Fibroblast of lung (primary cell): ENCODE results near the gene MAP2K5. TPM values are rescaled to one million over a fixed set of nuclear protein-coding genes. Genes with fewer than 3 reads are reported as not detected.

Experiments
- DNase-seq, 2 donors: peaks; one replicate each; pipeline versions ENCODE4 v3.0.0 to v3.0.0-alpha.2; 2010; ENCODE audit warnings: low read depth in 2 of 2
- H2AFZ ChIP-seq: 2 replicates; pipeline ENCODE4 v1.5.1; 2012; ENCODE audit warnings: low read length, control low read depth, inconsistent platforms
- H3K27ac ChIP-seq: 2 replicates; pipeline ENCODE4 v1.5.1; 2011; ENCODE audit warnings: low read length, control low read depth; ENCODE audit not compliant: insufficient read depth
- H3K27me3 ChIP-seq: 2 replicates; pipeline ENCODE4 v1.5.1; 2011; ENCODE audit warnings: mild to moderate bottlenecking, low read length; ENCODE audit not compliant: control insufficient read depth, insufficient read depth
- H3K36me3 ChIP-seq: 2 replicates; pipeline ENCODE4 v1.5.1; 2011; ENCODE audit warnings: low read length; ENCODE audit not compliant: control insufficient read depth, insufficient read depth
- H3K4me1 ChIP-seq: 2 replicates; pipeline ENCODE4 v1.5.1; 2011; ENCODE audit warnings: low read length; ENCODE audit not compliant: control insufficient read depth, insufficient read depth; ENCODE audit errors: extremely low read depth
- H3K4me2 ChIP-seq: 2 replicates; pipeline ENCODE4 v1.5.1; 2011; ENCODE audit warnings: low read length, control low read depth; ENCODE audit not compliant: insufficient read depth; ENCODE audit errors: extremely low read depth
- H3K4me3 ChIP-seq, 4 experiments: fragments of 200-600 bp in 1 of 4; sonication (generic) in 1 of 4; replicated peaks in 1 of 4; 2 replicates each; pipeline ENCODE4 v1.5.1; 2011 to 2016; ENCODE audit warnings: low read length in 4 of 4, low read depth in 3 of 4, mild to moderate bottlenecking in 3 of 4, control low read depth in 2 of 4, inconsistent platforms in 1 of 4, mixed read lengths in 1 of 4; ENCODE audit not compliant: insufficient read depth in 1 of 4; ENCODE audit errors: control extremely low read depth in 1 of 4
- H3K79me2 ChIP-seq: 2 replicates; pipeline ENCODE4 v1.5.1; 2012; ENCODE audit warnings: mild to moderate bottlenecking, low read length, inconsistent platforms; ENCODE audit not compliant: control insufficient read depth, insufficient read depth
- H3K9ac ChIP-seq: 2 replicates; pipeline ENCODE4 v1.5.1; 2011; ENCODE audit warnings: mild to moderate bottlenecking, low read length, control low read depth; ENCODE audit not compliant: insufficient read depth
- H3K9me3 ChIP-seq: 2 replicates; pipeline ENCODE4 v1.5.1; 2012; ENCODE audit warnings: low read depth, low read length; ENCODE audit not compliant: control insufficient read depth, insufficient read depth
- H4K20me1 ChIP-seq: 2 replicates; pipeline ENCODE4 v1.5.1; 2011; ENCODE audit warnings: low read length; ENCODE audit not compliant: control insufficient read depth, insufficient read depth; ENCODE audit errors: extremely low read depth
- EZH2 ChIP-seq: IDR thresholded peaks from 2 replicates; pipeline ENCODE4 v1.5.1; 2012; ENCODE audit warnings: low read length, control low read depth, mild to moderate bottlenecking; ENCODE audit errors: missing control alignments
- polyA plus RNA-seq, 2 donors: library from polyadenylated mRNA; depleted of rRNA in 1 of 2; stranded (reverse) in 1 of 2; unstranded in 1 of 2; fragments of >200 nt; gene quantifications; 2 replicates each; pipeline ENCODE4 v1.2.1, GENCODE V29; 2011 to 2012; ENCODE audit warnings: missing spikeins in 1 of 2
- total RNA-seq: library from RNA; depleted of rRNA; stranded (reverse); fragments of >200 nt; gene quantifications from 2 replicates; pipeline ENCODE4 v1.2.1, GENCODE V29; 2014
- TF ChIP-seq, protein P1 (sequence below), 2 donors: IDR thresholded peaks in 1 of 2; conservative IDR thresholded peaks in 1 of 2; 1 replicate in 1 of 2; 2 replicates in 1 of 2; pipeline ENCODE4 v1.5.1; 2011 to 2012; ENCODE audit warnings: low read length in 2 of 2, control low read depth in 1 of 2, inconsistent platforms in 1 of 2, low read depth in 1 of 2, mild to moderate bottlenecking in 1 of 2

The MAP2K5 gene
- total and polyA plus RNA-seq, 2 donors (not counting 1 experiment from before 2014, with no cell fraction given), result 5.7 to 10.2 TPM

DNA sequence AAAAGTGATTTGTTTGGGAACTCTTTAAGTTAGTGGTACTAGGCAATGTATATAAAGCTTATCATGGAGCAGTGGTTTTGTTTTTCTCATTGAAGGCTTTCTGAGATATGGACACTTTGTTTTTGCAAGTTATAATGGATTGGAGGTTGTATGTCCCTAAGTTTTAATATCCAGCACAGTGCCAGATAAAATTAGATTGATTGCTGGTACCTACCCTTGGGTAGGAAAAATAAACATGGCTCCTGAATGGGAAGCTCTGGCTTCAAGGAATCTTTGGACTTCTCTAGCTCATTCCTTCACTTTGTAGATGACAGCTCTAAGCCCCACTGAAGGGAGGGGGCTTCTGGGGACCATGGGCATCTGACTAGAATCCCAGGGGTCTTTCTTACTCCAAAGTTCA, 201.1 kb downstream of the MAP2K5 start:
- no peak overlapping the region for H3K9ac ChIP-seq
- H3K27me3 ChIP-seq, result no peaks in the 10 kb centered on the region
- H3K4me1 ChIP-seq, result peaks cover 3% of the 10 kb centered on the region
- H3K4me2 ChIP-seq, result no peak overlapping the region
- H3K9me3 ChIP-seq, result no peaks in the 10 kb centered on the region
- DNase-seq, result no peak
- TF ChIP-seq, protein P1, sequence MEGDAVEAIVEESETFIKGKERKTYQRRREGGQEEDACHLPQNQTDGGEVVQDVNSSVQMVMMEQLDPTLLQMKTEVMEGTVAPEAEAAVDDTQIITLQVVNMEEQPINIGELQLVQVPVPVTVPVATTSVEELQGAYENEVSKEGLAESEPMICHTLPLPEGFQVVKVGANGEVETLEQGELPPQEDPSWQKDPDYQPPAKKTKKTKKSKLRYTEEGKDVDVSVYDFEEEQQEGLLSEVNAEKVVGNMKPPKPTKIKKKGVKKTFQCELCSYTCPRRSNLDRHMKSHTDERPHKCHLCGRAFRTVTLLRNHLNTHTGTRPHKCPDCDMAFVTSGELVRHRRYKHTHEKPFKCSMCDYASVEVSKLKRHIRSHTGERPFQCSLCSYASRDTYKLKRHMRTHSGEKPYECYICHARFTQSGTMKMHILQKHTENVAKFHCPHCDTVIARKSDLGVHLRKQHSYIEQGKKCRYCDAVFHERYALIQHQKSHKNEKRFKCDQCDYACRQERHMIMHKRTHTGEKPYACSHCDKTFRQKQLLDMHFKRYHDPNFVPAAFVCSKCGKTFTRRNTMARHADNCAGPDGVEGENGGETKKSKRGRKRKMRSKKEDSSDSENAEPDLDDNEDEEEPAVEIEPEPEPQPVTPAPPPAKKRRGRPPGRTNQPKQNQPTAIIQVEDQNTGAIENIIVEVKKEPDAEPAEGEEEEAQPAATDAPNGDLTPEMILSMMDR (conservative IDR thresholded peaks at IDR 0.05 in 1 of 2, IDR thresholded peaks at IDR 0.05 in 1 of 2; ENCODE audit: low read depth in 1 of 2, low read length in 2 of 2), result no peak
- TF ChIP-seq EZH2, result no peak
- H3K4me3 ChIP-seq, result no peak overlapping the region
- H3K79me2 ChIP-seq, result no peaks in the 10 kb centered on the region
- no peaks in the 10 kb centered on the region for H4K20me1 ChIP-seq
- no peak overlapping the region for H2AFZ ChIP-seq
- H3K27ac ChIP-seq, result no peak overlapping the region
- H3K36me3 ChIP-seq, result no peaks in the 10 kb centered on the region

DNA sequence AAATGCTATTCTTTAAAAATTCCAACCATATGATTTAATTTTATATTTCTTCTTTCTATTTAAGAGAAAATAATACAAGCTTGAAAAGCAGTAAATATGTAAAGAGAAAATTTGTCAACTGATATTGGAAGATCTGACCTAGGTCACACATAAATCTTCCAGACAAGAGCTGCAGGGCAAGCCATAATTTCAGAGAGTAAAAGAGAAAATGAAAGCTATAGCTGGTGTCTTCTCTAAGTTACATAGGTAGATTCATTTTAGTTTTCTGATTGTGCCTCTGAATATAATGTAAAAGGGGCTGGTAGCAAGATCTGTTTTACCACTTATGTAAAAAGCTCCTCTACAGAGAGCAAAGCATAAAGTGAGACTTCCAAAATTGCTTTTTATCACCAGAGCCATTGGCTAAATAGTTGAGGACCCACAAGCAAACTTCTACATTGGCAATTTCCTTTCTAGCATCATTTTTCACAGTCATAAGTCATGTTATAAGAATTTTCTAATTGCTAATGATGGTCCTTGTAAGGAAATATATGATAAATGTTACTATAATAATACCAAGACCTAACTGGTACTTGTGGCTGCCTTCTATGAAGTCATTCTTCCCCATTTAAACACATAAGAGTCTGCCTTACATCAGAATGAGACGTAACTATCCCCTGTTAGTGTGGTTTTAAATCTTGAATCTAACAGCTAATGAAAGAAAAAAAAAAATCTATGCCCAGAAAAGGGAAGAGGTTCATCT, 202.0 kb downstream of the MAP2K5 start:
- no peaks in the 10 kb centered on the region for H3K27me3 ChIP-seq
- H3K4me3 ChIP-seq, result no peak overlapping the region
- H3K9ac ChIP-seq, result no peak overlapping the region
- DNase-seq, result peak; percentile 18 to 39
- H3K4me1 ChIP-seq, result peaks cover 3% of the 10 kb centered on the region
- no peak overlapping the region for H2AFZ ChIP-seq
- no peaks in the 10 kb centered on the region for H4K20me1 ChIP-seq
- H3K36me3 ChIP-seq, result no peaks in the 10 kb centered on the region
- no peaks in the 10 kb centered on the region for H3K79me2 ChIP-seq
- no peaks in the 10 kb centered on the region for H3K9me3 ChIP-seq
- no peak overlapping the region for H3K4me2 ChIP-seq
- H3K27ac ChIP-seq, result no peak overlapping the region
- no peak for TF ChIP-seq EZH2
- TF ChIP-seq, protein P1 (conservative IDR thresholded peaks at IDR 0.05 in 1 of 2, IDR thresholded peaks at IDR 0.05 in 1 of 2; ENCODE audit: low read depth in 1 of 2, low read length in 2 of 2), result no peak

DNA sequence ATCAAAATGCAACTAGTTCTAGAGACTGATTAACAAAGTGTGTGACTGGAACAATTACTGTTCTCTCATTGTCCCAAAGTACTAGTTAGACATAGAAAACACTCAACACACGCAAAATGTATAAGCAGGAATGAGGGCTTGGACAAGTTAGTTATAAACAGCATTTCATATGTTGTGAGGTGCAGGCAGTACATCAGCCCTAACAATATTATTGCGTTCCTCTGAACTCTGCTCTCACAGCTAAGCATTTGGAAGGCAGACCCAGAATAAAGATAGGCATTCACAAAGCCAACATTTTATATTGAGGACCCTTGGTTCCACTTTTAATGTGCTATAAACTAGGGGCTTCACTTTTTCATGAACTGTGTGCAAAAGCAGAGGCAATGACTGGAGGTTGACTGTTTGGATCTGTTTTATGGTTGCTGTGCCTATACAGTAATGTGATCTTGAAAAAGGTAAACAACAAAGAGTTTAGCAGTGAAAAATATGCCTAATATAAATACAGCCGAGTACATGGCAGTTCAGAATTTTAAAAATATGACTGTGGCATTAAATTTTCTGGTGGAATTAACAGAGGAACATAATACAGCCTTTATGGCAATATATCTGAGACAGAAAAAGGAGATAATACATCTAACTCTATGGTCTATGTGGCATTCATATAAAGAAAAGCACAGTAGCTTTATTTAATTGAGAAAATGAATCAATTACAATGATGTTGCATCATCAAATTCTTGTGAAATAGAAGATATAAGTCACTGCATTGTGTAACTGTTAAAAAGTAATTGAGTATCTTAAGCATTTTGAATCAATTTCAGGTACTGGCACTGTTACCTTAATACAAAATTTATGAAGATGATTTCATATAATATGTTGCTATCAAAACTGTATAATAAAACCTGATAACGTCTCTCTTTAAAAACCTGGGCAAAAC, 202.8 kb downstream of the MAP2K5 start:
- peak in 1 of 2 donors; percentile 73 for DNase-seq
- Histone ChIP-seq H3K9ac (no peak overlapping the region), H3K9me3 (no peaks in the 10 kb centered on the region), H4K20me1 (no peaks in the 10 kb centered on the region), H3K4me3 (no peak overlapping the region), H3K79me2 (no peaks in the 10 kb centered on the region), H2AFZ (no peak overlapping the region), H3K36me3 (no peaks in the 10 kb centered on the region), H3K27ac (no peak overlapping the region), H3K4me2 (no peak overlapping the region), H3K27me3 (no peaks in the 10 kb centered on the region), H3K4me1 (peaks cover 3% of the 10 kb centered on the region)
- TF ChIP-seq, protein P1 (conservative IDR thresholded peaks at IDR 0.05 in 1 of 2, IDR thresholded peaks at IDR 0.05 in 1 of 2; ENCODE audit: low read depth in 1 of 2, low read length in 2 of 2), result no peak
- TF ChIP-seq EZH2, result no peak
